HG02973 (cell line): ENCODE measurements around the gene C20orf204.
"Not testable (repeated sequence)": the region's sequence is repeated elsewhere in the genome, so short reads cannot be mapped to it uniquely, and the experiment has no call there.

Experiments used
- ATAC-seq: cut with Tn5 transposase; IDR thresholded peaks from one replicate; pipeline ENCODE4 v1.9.1; 2021; ENCODE audit warnings: moderate library complexity; ENCODE audit not compliant: unreplicated experiment

C20orf204 gene

GRCh38 chr20:64082126-64082731 is 46.2 kb downstream of the C20orf204 start:
- ATAC-seq, result no peak

- no peak for ATAC-seq
Observed at GRCh38 chr20:64082820-64083377, 46.9 kb downstream of the C20orf204 start.

GRCh38 chr20:64083378-64083803 is 47.4 kb downstream of the C20orf204 start:
- ATAC-seq, result no peak

GRCh38 chr20:64083804-64084684 is 48.1 kb downstream of the C20orf204 start, which contains the start of gene LKAAEAR1:
Gene LKAAEAR1 (minus strand): TSS chr20:64084398. CDS start chr20:64084219, 179 bp downstream.
- no peak for ATAC-seq

- no peak for ATAC-seq
Observed at GRCh38 chr20:64084685-64085152, 48.7 kb downstream of the C20orf204 start.

GRCh38 chr20:64086801-64087200 is 50.8 kb downstream of the C20orf204 start:
- no peak for ATAC-seq

GRCh38 chr20:64087226-64087825 is 51.3 kb downstream of the C20orf204 start:
- not testable (repeated sequence) for ATAC-seq

- ATAC-seq, result not testable (repeated sequence)
Observed at GRCh38 chr20:64088586-64088985, 52.6 kb downstream of the C20orf204 start.
